ENCODE measurements around the gene PMEL.

- no peak for TF ChIP-seq GATA2 (IDR thresholded peaks at IDR 0.05; ENCODE audit: low read depth, low read length)
- TF ChIP-seq GATA3 (IDR thresholded peaks at IDR 0.05; ENCODE audit: low read depth, low read length) = no peak
These were observed 16.6 kb upstream of the PMEL start for GRCh38 chr12:55982319-55982936.
